Measurements from ENCODE around the gene PDE8B. TPM values are rescaled to one million over a fixed set of nuclear protein-coding genes. Genes with fewer than 3 reads are reported as not detected.

PDE8B gene
- total RNA-seq, 1 experiment from 2014 or later, result 0.54 TPM

DNA sequence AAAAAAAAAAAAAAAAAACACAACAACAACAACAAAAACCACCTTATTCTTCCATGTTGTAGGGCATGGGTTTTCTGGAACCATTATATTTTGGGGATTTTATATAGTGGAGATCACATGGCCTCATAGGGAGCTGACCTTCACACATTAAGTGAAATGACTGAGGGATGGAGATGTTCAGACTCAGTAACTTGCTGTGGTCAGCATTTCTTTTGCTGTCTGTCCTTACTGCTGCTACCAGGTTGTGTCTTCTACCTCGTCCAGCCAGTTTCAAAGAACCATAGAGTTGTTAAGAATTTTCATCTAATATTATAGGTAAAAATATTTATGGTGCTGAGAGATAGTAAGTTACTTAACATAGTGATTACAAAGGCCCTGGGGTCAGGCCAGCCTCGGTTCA lies 107.6 kb downstream of the PDE8B start:
- Mint-ChIP-seq H3K4me3 (ENCODE audit: low read depth, unreplicated experiment) (no peak overlapping the region), H3K9me3 (ENCODE audit: low read depth, unreplicated experiment) (no peaks in the 10 kb centered on the region), H3K4me1 (ENCODE audit: low read depth, unreplicated experiment) (no peaks in the 10 kb centered on the region), H3K27ac (ENCODE audit: unreplicated experiment) (no peak overlapping the region), H3K36me3 (ENCODE audit: insufficient read depth, unreplicated experiment) (no peaks in the 10 kb centered on the region), H3K27me3 (ENCODE audit: unreplicated experiment) (no peaks in the 10 kb centered on the region)
- no TSS peak for BruUV-seq (replicated peaks)
- intact Hi-C loops (cut with micrococcal nuclease; ENCODE audit: unreplicated experiment), result no loop called here
- DNase-seq, result no peak
- CTCF ChIA-PET, result interaction anchor here (0.6 to 0.7 kb wide), 2 partner anchors 28 to 108 kb away, joined by 3 read pairs; no protein-coding TSS in a partner anchor
- TF ChIP-seq, protein P1, sequence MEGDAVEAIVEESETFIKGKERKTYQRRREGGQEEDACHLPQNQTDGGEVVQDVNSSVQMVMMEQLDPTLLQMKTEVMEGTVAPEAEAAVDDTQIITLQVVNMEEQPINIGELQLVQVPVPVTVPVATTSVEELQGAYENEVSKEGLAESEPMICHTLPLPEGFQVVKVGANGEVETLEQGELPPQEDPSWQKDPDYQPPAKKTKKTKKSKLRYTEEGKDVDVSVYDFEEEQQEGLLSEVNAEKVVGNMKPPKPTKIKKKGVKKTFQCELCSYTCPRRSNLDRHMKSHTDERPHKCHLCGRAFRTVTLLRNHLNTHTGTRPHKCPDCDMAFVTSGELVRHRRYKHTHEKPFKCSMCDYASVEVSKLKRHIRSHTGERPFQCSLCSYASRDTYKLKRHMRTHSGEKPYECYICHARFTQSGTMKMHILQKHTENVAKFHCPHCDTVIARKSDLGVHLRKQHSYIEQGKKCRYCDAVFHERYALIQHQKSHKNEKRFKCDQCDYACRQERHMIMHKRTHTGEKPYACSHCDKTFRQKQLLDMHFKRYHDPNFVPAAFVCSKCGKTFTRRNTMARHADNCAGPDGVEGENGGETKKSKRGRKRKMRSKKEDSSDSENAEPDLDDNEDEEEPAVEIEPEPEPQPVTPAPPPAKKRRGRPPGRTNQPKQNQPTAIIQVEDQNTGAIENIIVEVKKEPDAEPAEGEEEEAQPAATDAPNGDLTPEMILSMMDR (IDR thresholded peaks at IDR 0.05; ENCODE audit: unreplicated experiment), result no peak

DNA sequence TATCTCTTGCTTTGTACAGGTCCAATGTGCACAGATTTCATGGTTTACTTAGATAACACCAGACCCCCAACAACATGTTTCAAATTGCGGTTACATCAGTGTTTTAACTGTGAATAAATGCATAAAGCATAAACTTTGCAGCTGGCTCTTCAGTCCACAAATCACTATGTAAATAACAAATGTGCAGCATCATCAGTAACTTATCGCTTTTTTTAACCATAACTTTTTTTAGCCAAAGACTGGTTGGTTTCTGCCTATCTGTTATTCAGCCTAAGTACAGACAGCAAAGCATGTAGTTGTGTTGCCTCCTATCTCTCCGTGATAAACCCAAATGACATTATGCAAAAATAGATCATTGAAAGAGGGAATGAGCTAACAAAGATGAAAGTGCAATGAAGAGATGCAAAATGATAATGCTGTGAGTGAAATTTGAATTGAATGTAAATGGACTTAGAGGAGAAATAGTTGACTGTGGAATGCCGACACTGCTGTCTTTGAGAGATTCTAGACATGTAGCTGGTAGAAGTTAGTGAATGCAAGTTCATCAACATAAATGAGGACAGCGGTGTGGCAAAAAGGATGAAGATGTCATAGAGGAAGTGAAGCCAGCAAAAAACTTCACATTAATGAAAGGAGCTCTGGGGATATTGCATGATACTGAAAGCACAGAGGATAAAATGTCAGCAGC lies 108.8 kb downstream of the PDE8B start:
- Mint-ChIP-seq H3K9me3 (ENCODE audit: low read depth, unreplicated experiment) (no peaks in the 10 kb centered on the region), H3K36me3 (ENCODE audit: insufficient read depth, unreplicated experiment) (no peaks in the 10 kb centered on the region), H3K4me1 (ENCODE audit: low read depth, unreplicated experiment) (no peaks in the 10 kb centered on the region), H3K27ac (ENCODE audit: unreplicated experiment) (no peak overlapping the region), H3K4me3 (ENCODE audit: low read depth, unreplicated experiment) (no peak overlapping the region), H3K27me3 (ENCODE audit: unreplicated experiment) (no peaks in the 10 kb centered on the region)
- intact Hi-C loops (cut with micrococcal nuclease; ENCODE audit: unreplicated experiment), result no loop called here
- TF ChIP-seq, protein P1 (IDR thresholded peaks at IDR 0.05; ENCODE audit: unreplicated experiment), result no peak
- DNase-seq, result no peak
- CTCF ChIA-PET, result interaction anchor here (0.6 kb wide), 1 partner anchor 403 kb away, joined by 5 read pairs; no protein-coding TSS in a partner anchor
- BruUV-seq (replicated peaks), result no TSS peak

DNA sequence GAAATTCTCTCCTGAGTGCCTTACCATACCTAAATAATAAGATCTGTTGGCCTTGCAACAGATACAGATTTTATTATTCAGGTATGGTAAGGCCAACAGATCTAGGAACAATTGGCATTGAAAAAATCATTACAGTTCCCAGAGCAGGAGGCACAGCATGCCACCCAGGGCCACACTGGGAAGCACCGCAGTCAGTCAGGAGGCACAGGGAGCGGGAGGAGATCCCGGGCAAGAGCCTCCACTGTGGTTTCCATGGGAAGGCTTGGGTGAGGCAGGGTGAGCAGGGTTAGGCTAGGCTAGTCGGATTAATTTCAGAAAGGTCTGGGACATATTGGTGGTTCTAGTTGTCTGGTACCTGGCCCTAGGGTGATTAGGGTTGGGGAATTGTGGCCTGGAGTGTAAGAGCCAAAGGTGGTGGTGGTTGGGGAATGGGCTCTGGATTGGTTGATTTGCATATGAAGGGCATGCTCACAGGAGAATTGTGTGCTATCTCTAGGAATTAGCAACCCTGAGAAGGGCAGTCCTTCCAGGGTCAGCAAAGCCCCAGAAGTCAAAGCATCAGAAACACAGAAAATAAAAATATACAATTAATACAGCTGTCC lies 111.4 kb downstream of the PDE8B start:
- TF ChIP-seq, protein P1 (IDR thresholded peaks at IDR 0.05; ENCODE audit: unreplicated experiment), result no peak
- Mint-ChIP-seq H3K27me3 (ENCODE audit: unreplicated experiment) (no peaks in the 10 kb centered on the region), H3K36me3 (ENCODE audit: insufficient read depth, unreplicated experiment) (no peaks in the 10 kb centered on the region), H3K4me1 (ENCODE audit: low read depth, unreplicated experiment) (no peaks in the 10 kb centered on the region), H3K9me3 (ENCODE audit: low read depth, unreplicated experiment) (no peaks in the 10 kb centered on the region), H3K4me3 (ENCODE audit: low read depth, unreplicated experiment) (no peak overlapping the region), H3K27ac (ENCODE audit: unreplicated experiment) (no peak overlapping the region)
- DNase-seq, result no peak
- intact Hi-C loops (cut with micrococcal nuclease; ENCODE audit: unreplicated experiment), result no loop called here
- BruUV-seq (replicated peaks), result no TSS peak
- CTCF ChIA-PET, result no interaction called here

DNA sequence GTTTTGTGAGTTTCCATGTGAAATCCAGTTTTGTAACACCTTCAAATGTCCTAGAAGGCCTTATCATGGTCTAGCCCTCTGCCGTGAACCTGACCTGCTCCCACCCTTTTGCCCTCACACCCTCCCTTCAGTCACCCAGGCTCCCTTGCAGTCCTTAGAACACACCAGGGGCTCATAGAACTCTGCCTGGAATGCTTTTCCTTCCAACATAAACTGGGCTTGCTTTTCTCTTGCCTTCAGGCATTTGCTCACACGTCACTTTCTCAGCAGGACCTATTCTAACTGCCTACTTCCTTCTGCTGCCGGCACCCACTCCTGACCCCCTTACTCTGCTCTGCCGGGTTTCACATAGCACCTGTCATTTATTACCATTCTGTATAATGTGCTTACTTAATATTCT lies 111.9 kb downstream of the PDE8B start:
- Mint-ChIP-seq H3K27ac (ENCODE audit: unreplicated experiment) (no peak overlapping the region), H3K4me1 (ENCODE audit: low read depth, unreplicated experiment) (no peaks in the 10 kb centered on the region), H3K36me3 (ENCODE audit: insufficient read depth, unreplicated experiment) (no peaks in the 10 kb centered on the region), H3K4me3 (ENCODE audit: low read depth, unreplicated experiment) (no peak overlapping the region), H3K9me3 (ENCODE audit: low read depth, unreplicated experiment) (no peaks in the 10 kb centered on the region), H3K27me3 (ENCODE audit: unreplicated experiment) (no peaks in the 10 kb centered on the region)
- DNase-seq, result no peak
- TF ChIP-seq, protein P1 (IDR thresholded peaks at IDR 0.05; ENCODE audit: unreplicated experiment), result no peak
- CTCF ChIA-PET, result no interaction called here
- no TSS peak for BruUV-seq (replicated peaks)
- intact Hi-C loops (cut with micrococcal nuclease; ENCODE audit: unreplicated experiment), result no loop called here
